NCI-H146 treated with DMSO at 0.1 percent for 48 hours (cell line): ENCODE data around the gene SH3GLB2.
"Not testable (repeated sequence)": the region's sequence is repeated elsewhere in the genome, so short reads cannot be mapped to it uniquely, and the experiment has no call there.

ENCODE experiments used
- DNase-seq: peaks from one replicate; lab custom pipeline; 2025; ENCODE audit not compliant: unreplicated experiment; lab: John Stamatoyannopoulos, UW

Gene SH3GLB2

DNA sequence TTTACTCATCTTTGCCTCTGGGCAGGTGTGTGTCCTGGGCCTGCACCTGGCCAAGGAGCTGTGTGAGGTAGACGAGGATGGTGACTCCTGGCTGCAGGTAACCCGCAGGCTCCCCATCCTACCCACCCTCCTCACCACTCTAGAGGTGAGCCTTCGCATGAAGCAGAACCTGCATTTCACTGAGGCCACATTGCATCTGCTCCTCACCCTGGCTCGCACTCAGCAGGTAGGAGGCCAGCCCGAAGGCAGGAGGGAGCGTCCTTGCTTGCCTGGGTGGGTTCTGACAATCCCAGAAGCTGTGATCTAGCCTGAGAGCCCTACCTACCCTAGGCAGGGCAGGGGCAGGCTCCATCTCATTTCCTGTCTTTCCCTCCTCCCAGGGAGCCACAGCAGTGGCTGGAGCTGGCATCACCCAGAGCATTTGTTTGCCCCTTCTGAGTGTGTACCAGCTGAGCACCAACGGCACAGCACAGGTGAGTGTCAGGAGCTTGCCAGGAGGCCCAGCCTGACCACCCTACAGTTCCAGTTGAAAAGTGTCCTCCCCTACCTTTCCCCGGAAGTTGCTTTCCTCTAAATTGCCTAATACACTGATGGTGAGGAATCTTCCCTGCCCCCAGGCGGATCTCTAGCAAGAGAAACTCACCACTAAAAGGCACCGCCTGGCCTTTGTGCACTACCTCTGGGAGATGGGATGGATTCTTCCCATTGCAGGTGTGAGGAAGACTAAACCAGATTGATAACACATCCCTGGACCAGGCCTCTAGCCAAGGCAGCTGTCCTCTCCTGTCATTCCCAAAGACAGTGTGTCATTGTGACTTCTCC lies 26.4 kb downstream of the SH3GLB2 start:
- no peak for DNase-seq

DNA sequence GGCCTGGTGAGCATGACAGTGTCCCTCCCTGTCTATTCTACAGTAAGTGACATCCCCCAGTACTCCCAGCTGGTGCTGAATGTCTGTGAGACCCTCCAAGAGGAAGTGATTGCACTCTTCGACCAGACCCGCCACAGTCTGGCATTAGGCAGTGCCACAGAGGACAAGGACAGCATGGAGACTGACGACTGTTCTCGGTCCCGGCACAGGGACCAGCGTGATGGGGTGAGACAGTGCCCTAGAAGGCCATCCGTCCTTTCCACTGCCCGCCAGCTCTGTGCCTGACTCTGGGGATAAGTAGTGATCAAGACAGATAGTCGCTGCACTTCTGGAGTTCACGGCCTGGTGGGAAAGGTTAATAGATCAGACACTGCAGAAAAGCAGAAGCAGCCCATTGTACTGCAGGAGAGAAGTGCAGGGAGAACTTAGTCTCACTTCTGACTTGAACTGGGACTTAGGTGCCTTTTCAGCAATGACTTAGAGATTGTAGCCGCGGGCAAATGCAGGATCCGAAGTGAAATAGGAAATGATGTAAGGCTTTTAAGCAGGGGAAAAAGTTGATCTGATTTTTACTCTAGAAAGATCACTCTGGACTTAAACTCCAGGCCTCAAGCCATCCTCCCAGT lies 28.4 kb downstream of the SH3GLB2 start:
- DNase-seq = no peak

DNA sequence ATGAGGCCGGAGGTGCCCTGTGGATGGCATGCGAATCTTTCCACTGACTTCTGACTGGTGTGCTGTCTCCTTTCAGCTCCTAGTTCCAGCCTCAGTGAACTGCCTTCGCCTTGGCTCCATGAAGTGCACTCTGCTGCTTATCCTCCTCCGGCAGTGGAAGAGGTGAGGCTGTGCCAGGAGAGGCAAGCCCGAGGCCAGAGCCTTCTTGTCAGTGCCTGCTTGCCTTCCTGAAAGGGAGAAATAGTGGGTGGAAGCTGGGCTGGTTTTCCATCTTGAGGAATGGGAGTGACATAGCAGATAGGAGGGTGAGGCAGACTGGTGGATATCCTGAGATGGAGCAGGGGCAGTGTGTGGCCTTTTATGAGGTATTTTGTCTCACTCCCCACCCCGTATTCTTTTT lies 29.7 kb downstream of the SH3GLB2 start:
- DNase-seq = no peak

DNA sequence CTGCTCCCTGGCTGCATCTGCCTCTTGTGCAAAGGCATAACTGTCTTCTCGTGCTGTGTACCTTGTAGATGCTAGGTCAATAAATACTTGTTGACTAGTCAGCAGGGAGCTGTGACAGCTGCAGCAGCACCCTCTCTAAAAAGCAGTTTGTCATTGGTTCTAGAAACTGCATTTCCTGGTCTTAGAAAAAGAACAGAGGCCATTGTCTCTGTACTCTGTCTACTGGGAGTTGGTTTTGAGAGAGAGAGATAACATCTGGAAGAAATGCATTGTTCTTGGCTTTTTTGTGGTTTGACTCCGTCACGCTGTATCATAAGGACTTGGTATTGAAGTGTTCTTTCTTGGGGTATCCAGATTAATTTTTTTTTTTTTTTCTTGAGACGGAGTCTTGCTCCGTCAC lies 32.3 kb downstream of the SH3GLB2 start:
- no peak for DNase-seq

DNA sequence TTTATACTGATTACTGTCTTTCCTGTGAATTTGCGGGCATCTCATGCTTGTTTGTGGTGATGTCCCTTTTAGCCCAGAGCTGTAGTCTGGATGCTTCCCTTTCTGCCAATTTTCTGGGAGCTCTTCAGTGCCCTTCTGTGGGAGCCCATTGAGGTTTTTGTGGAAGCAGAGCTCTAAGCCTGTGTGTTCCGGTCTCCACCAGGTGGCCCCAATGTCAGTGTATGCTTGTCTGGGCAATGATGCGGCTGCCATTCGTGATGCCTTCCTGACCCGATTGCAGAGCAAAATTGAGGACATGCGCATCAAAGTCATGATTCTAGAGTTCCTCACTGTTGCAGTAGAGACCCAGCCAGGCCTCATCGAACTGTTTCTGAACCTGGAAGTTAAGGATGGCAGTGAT lies 35.1 kb downstream of the SH3GLB2 start:
- DNase-seq = no peak

DNA sequence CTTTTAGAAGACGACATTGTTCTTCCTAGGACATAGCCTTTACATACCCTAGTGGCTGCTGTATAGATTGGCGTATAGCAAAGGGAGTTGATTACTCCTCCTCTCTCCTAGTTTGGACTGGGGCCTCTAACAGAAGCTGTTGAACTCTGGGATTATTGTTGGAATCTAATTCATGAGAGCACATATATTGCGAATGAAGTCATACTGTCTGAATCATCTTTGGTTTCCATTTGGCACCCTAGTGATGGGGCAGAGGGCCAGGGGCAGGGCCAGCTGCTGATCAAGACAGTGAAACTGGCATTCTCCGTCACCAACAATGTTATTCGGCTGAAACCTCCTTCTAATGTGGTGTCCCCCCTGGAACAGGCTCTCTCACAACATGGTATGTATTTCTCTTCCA lies 40.3 kb downstream of the SH3GLB2 start:
- DNase-seq = no peak

DNA sequence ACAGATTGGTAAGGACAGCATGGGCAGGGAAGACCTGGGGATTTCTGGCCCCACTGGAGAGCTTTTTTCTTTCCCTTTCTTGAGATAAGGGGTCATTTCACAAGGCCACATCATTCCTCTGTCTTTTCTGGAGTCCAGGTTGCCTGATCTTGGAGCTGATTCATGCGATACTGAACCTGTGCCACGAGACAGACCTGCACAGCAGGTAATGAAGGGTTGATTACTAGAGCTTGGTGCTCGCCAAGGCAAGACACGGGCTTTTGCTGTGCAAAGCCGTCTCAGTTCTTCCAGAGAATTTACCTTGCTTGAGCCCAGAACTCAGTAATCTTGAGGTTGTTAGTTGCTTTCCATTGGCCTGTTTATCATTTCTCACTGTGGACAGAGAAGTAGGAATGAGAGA lies 41.5 kb downstream of the SH3GLB2 start:
- no peak for DNase-seq

DNA sequence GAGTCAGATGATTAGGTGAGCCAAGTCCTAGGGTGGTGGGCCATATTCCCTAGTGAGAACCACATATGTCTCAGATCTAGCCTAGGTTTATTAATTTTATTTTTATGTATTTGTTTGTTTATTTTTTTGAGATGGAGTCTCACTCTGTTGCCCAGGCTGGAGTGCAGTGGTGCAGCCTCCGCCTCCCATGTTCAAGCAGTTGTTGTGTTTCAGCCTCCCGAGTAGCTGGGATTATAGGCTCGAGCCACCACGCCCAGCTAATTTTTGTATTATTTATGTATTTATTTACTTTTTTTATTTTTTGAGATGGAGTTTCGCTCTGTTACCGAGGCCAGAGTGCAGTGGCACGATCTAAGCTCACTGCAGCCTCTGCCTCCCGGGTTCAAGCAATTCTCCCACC lies 44.6 kb downstream of the SH3GLB2 start:
- no peak for DNase-seq

DNA sequence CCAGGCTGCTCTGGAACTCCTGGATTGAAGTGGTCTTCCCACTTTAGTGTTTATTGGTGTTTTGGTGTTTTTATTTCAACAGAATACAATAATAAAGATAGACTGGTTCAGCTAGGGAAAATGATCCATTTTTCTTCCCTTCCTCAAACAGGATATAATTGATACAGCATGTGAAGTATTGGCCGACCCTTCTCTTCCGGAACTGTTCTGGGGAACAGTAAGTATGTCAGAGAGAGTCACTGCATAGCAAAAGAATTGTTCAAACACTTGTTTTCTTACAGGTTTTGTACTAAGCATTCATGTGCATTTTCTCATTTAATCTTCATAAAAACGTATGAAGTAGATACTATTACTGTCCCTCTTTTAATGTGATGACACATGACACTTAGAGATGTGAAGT lies 49.0 kb downstream of the SH3GLB2 start:
- no peak for DNase-seq

DNA sequence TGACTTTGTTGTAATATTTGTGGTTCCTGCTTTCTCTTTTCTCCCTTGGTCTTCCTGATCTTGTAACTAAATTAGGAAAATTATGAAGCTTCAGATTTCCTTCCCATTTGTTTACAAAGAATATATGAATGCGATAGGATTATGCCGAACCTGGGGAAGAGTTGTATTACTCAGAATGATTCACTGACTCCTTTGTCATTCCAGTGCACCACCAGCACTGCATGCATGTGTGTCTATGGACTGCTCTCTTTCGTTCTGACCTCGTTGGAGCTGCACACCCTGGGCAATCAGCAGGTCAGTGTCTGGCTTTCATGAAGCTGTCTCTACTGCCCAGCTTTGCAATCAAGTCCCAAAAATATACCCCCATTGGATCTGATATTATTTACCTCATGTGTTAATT lies 55.2 kb downstream of the SH3GLB2 start:
- DNase-seq = no peak

DNA sequence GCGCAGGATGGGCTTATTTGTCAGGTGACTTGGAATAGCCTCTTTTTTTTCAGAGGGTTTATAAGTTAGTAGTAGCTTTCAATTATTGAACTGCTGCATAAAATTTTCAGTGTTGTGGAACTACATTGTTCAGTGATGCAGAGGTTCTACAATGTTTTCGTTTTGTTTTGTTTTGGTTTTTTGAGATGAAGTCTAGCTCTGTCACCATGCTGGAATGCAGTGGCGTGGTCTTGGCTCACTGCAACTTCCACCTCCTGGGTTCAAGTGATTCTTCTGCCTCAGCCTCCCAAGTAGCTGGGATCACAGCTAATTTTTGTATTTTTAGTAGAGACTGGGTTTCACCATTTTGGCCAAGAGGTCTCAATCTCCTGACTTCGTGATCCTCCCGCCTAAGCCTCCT lies 58.6 kb downstream of the SH3GLB2 start:
- DNase-seq = no peak

DNA sequence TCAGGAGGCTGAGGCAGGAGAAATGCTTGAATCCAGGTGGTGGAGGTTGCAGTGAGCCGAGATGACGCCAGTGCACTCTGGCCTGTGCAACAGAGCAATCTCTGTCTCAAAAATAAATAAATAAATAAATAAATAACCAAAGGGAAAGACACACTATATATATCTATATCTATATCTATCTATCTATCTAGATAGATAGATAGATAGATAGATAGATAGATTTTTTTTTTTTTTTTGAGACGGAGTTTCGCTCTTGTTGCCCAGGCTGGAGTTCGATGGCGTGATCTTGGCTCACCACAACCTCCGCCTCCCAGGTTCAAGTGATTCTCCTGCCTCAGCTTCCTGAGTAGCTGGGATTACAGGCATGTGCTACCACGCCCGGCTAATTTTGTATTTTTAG lies 66.7 kb downstream of the SH3GLB2 start:
- not testable (repeated sequence) for DNase-seq
